CD14-positive monocyte (primary cell): ENCODE results near the gene MEP1A. TPM values are rescaled to one million over a fixed set of nuclear protein-coding genes. Genes with fewer than 3 reads are reported as not detected.

Source experiments
- DNase-seq, 3 donors: peaks; one replicate each; pipeline ENCODE4 v3.0.0-alpha.2; 2011 to 2022
- H2AFZ ChIP-seq: 2 replicates; pipeline ENCODE4 v1.6.0; 2012; ENCODE audit warnings: mild to moderate bottlenecking, low read depth, low read length, inconsistent platforms; ENCODE audit not compliant: insufficient read depth, poor library complexity, severe bottlenecking
- H3K27ac ChIP-seq, 2 donors: 1 replicate in 1 of 2; 2 replicates in 1 of 2; pipeline ENCODE4 v1.5.1; 2012 to 2013; ENCODE audit warnings: low read length in 2 of 2, control low read depth in 1 of 2, inconsistent platforms in 1 of 2, low read depth in 1 of 2, mild to moderate bottlenecking in 1 of 2
- H3K27me3 ChIP-seq, 2 donors: one replicate each; pipeline versions ENCODE4 v1.6.0 to v1.6.1; 2011 to 2013; ENCODE audit warnings: low read length in 2 of 2; ENCODE audit not compliant: control insufficient read depth in 2 of 2, insufficient read depth in 2 of 2
- H3K36me3 ChIP-seq, 2 donors: replicated peaks in 1 of 2; 1 replicate in 1 of 2; 2 replicates in 1 of 2; pipeline versions ENCODE4 v1.5.1 to v1.6.1; 2012 to 2013; ENCODE audit warnings: low read length in 2 of 2, control low read depth in 1 of 2, inconsistent platforms in 1 of 2, mild to moderate bottlenecking in 1 of 2; ENCODE audit not compliant: insufficient read depth in 2 of 2, control insufficient read depth in 1 of 2
- H3K4me1 ChIP-seq, 2 donors: 1 replicate in 1 of 2; 2 replicates in 1 of 2; pipeline versions ENCODE4 v1.5.1 to v1.6.1; 2012 to 2013; ENCODE audit warnings: low read length in 2 of 2, control low read depth in 1 of 2, inconsistent platforms in 1 of 2, mild to moderate bottlenecking in 1 of 2, moderate library complexity in 1 of 2; ENCODE audit not compliant: insufficient read depth in 2 of 2, control insufficient read depth in 1 of 2
- H3K4me2 ChIP-seq: replicated peaks from 2 replicates; pipeline ENCODE3; 2012; ENCODE audit warnings: low read length, moderate library complexity, mild to moderate bottlenecking; ENCODE audit not compliant: poor library complexity, severe bottlenecking; ENCODE audit errors: extremely low read depth
- H3K4me3 ChIP-seq, 3 experiments: fragments of 200-600 bp in 1 of 3; sonication (generic) in 1 of 3; replicated peaks in 1 of 3; 1 replicate in 2 of 3; 2 replicates in 1 of 3; pipeline ENCODE4 v1.5.1; 2011 to 2013; ENCODE audit warnings: low read length in 3 of 3, mild to moderate bottlenecking in 3 of 3, control low read depth in 2 of 3, low read depth in 2 of 3, inconsistent platforms in 1 of 3, moderate library complexity in 1 of 3
- H3K79me2 ChIP-seq: 2 replicates; pipeline ENCODE4 v1.6.0; 2012; ENCODE audit warnings: mild to moderate bottlenecking, control low read depth, inconsistent platforms, low read length, moderate library complexity; ENCODE audit not compliant: insufficient read depth
- H3K9ac ChIP-seq: 2 replicates; pipeline ENCODE4 v1.6.0; 2017; ENCODE audit warnings: low read length, mild to moderate bottlenecking; ENCODE audit not compliant: insufficient read depth, poor library complexity, severe bottlenecking
- H3K9me3 ChIP-seq, 2 donors: replicated peaks in 1 of 2; 1 replicate in 1 of 2; 2 replicates in 1 of 2; pipeline versions ENCODE4 v1.5.1 to v1.6.1; 2012 to 2013; ENCODE audit warnings: low read length in 2 of 2, control low read depth in 1 of 2; ENCODE audit not compliant: control insufficient read depth in 1 of 2, insufficient read depth in 1 of 2
- H4K20me1 ChIP-seq: 2 replicates; pipeline ENCODE4 v1.6.0; 2012; ENCODE audit warnings: mild to moderate bottlenecking, low read length, control low read depth, moderate library complexity; ENCODE audit not compliant: insufficient read depth
- H3K27ac Mint-ChIP-seq, 7 donors: one replicate each; pipeline ENCODE4 v1.8.0; 2020; ENCODE audit warnings: mild to moderate bottlenecking in 7 of 7, mixed read lengths in 7 of 7, moderate library complexity in 6 of 7, inconsistent platforms in 2 of 7
- H3K27me3 Mint-ChIP-seq, 3 donors: one replicate each; pipeline ENCODE4 v1.8.0; 2021 to 2022; ENCODE audit warnings: low read depth in 3 of 3, mild to moderate bottlenecking in 3 of 3, mixed read lengths in 3 of 3, moderate library complexity in 3 of 3, inconsistent platforms in 1 of 3
- H3K36me3 Mint-ChIP-seq, 2 donors: one replicate each; pipeline ENCODE4 v1.8.0; 2020; ENCODE audit warnings: mixed read lengths in 2 of 2, inconsistent platforms in 1 of 2, mild to moderate bottlenecking in 1 of 2
- H3K4me1 Mint-ChIP-seq: one replicate; pipeline ENCODE4 v1.8.0; 2020; ENCODE audit warnings: mild to moderate bottlenecking, mixed read lengths
- H3K4me3 Mint-ChIP-seq, 2 donors: one replicate each; pipeline ENCODE4 v1.8.0; 2020; ENCODE audit warnings: mild to moderate bottlenecking in 2 of 2, mixed read lengths in 2 of 2, moderate library complexity in 1 of 2
- H3K9me3 Mint-ChIP-seq, 7 donors: one replicate each; pipeline ENCODE4 v1.8.0; 2020 to 2022; ENCODE audit warnings: mixed read lengths in 7 of 7, mild to moderate bottlenecking in 6 of 7, moderate library complexity in 6 of 7, inconsistent platforms in 2 of 7
- WGBS: methylation state at CpG from one replicate; pipeline ENCODE4 v1.1.5; 2013; ENCODE audit warnings: missing lambda C conversion rate; ENCODE audit not compliant: insufficient coverage; 5-methylcytosine and 5-hydroxymethylcytosine counted together
- intact Hi-C, 2 donors: fragments of 100-400 bp; cut with micrococcal nuclease; formaldehyde crosslinking; loops; one replicate each; pipeline versions ENCODE4 v1.15.0 to v1.15.1; 2023
- polyA plus RNA-seq, 3 donors: library from polyadenylated mRNA; depleted of rRNA in 1 of 3; unstranded in 2 of 3; stranded (reverse) in 1 of 3; fragments of 300-500 nt in 2 of 3; fragments of >200 nt in 1 of 3; fragmentation: Illumina TruSeq in 2 of 3; gene quantifications; 1 replicate in 2 of 3; 2 replicates in 1 of 3; pipeline ENCODE4 v1.2.3, GENCODE V29; 2012 to 2021
- TF ChIP-seq, protein P1 (sequence below): fragments of 200-600 bp; IDR thresholded peaks from one replicate; pipeline ENCODE4 v1.8.0; 2022; ENCODE audit warnings: antibody characterized with exemption, mild to moderate bottlenecking

MEP1A gene
- polyA plus RNA-seq, 3 donors, result 0.05 to 0.10 (median 0.07) TPM

DNA sequence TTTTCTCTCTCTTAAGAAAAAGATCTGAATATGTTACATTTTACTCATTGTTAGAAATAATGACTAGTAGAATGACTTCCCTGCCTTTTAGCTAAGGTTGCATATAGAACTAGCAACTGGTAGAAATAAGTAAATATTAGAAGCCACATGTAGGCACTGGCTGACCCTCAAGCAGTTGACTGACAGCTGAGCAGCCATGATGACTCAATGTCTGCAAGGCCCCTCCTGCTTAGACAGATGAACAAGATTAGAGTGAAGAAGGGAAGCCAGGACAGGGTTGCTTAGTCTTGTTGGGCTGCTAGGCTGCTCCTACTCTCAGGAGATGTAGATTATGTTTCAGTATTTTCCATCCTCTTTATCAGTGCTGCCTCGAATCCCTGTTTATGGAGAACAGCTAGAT is 6.5 kb downstream of the MEP1A start:
- TF ChIP-seq, protein P1, sequence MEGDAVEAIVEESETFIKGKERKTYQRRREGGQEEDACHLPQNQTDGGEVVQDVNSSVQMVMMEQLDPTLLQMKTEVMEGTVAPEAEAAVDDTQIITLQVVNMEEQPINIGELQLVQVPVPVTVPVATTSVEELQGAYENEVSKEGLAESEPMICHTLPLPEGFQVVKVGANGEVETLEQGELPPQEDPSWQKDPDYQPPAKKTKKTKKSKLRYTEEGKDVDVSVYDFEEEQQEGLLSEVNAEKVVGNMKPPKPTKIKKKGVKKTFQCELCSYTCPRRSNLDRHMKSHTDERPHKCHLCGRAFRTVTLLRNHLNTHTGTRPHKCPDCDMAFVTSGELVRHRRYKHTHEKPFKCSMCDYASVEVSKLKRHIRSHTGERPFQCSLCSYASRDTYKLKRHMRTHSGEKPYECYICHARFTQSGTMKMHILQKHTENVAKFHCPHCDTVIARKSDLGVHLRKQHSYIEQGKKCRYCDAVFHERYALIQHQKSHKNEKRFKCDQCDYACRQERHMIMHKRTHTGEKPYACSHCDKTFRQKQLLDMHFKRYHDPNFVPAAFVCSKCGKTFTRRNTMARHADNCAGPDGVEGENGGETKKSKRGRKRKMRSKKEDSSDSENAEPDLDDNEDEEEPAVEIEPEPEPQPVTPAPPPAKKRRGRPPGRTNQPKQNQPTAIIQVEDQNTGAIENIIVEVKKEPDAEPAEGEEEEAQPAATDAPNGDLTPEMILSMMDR, result no peak
- H3K27ac ChIP-seq, result no peak overlapping the region

DNA sequence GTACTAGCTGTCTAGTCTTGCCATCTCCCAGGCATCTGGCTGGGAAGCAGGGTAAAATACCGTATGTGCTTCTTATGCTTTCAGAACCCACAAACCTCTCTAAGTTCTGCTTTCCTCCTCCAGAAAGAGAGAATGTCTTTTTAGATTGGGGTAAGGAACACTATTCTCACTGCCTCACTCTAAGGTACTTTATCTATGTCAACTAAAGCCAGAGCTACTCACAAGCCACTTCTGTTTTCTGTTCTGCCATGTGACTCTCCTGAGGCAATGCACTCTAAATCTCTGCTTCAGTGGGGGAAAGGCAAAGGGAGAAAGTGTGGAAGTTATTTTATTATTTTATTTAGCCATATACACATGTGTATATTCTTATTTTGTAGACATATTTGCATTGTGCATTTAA is 15.6 kb downstream of the MEP1A start:
- peaks cover 0 to 7% (median 6%) of the 10 kb centered on the region in 3 donors for H3K27me3 Mint-ChIP-seq
- no peaks in the 10 kb centered on the region for H3K4me1 ChIP-seq
- H3K4me2 ChIP-seq, result no peak overlapping the region
- no peak overlapping the region for H3K4me3 ChIP-seq
- WGBS, result no CpG with 5 or more reads among the region's 1 CpG
- no peak for DNase-seq
- H3K9ac ChIP-seq, result no peak overlapping the region
- H3K4me1 Mint-ChIP-seq, result no peaks in the 10 kb centered on the region
- H3K27me3 ChIP-seq, result no peaks in the 10 kb centered on the region
- peak overlapping the region in 1 of 7 donors; percentile 14 for H3K27ac Mint-ChIP-seq
- H3K36me3 ChIP-seq, result no peaks in the 10 kb centered on the region
- no peaks in the 10 kb centered on the region for H3K9me3 ChIP-seq
- intact Hi-C loops, result no loop called here
- H3K36me3 Mint-ChIP-seq, result no peaks in the 10 kb centered on the region
- peaks cover 0 to 5% (median 2%) of the 10 kb centered on the region in 7 donors for H3K9me3 Mint-ChIP-seq
- H2AFZ ChIP-seq, result no peak overlapping the region
- H3K27ac ChIP-seq, result no peak overlapping the region
- TF ChIP-seq, protein P1, result no peak
- no peak overlapping the region for H3K4me3 Mint-ChIP-seq
- H4K20me1 ChIP-seq, result no peaks in the 10 kb centered on the region
- H3K79me2 ChIP-seq, result no peaks in the 10 kb centered on the region

More for the DNA sequence above, 6.5 kb downstream of the MEP1A start:
- Mint-ChIP-seq H3K27me3 (peaks cover 0 to 1% (median 0%) of the 10 kb centered on the region in 3 donors), H3K36me3 (no peaks in the 10 kb centered on the region), H3K27ac (no peak overlapping the region), H3K4me3 (no peak overlapping the region), H3K9me3 (peaks cover 0 to 3% (median 2%) of the 10 kb centered on the region in 7 donors), H3K4me1 (peaks cover 6% of the 10 kb centered on the region)
- intact Hi-C loops, result no loop called here
- no peak for DNase-seq
- Histone ChIP-seq H3K36me3 (no peaks in the 10 kb centered on the region), H4K20me1 (no peaks in the 10 kb centered on the region), H3K4me2 (no peak overlapping the region), H3K9me3 (no peaks in the 10 kb centered on the region), H3K27me3 (no peaks in the 10 kb centered on the region), H2AFZ (no peak overlapping the region), H3K4me3 (no peak overlapping the region), H3K79me2 (no peaks in the 10 kb centered on the region), H3K9ac (no peak overlapping the region), H3K4me1 (no peaks in the 10 kb centered on the region)
- no CpG with 5 or more reads among the region's 1 CpG for WGBS
